Measurements from ENCODE around the gene GPR78. TPM values are rescaled to one million over a fixed set of nuclear protein-coding genes. Genes with fewer than 3 reads are reported as not detected.

GPR78 gene
- total and polyA plus RNA-seq, 2 of the 4 experiments (the other 2 are of a cell fraction): under 0.01 to 0.10 TPM

GRCh38 chr4:8597791-8598190 is 17.6 kb downstream of the GPR78 start:
- no peaks in the 10 kb centered on the region for H3K79me1 ChIP-seq (ENCODE audit: low read depth in 1 of 2, low read length in 2 of 2)
- no peak overlapping the region for H2BK20ac ChIP-seq (ENCODE audit: low read depth, low read length)
- H3K4me1 ChIP-seq (ENCODE audit: control insufficient read depth, insufficient read depth, low read length): peaks cover 6% of the 10 kb centered on the region; the same call in 1 of the 2 replicates
- ChIA-PET POLR2A (ENCODE audit: unreplicated experiment) (no interaction called here), CTCF (interaction anchor here (1.3 kb wide), 1 partner anchor 125 kb away, joined by 3 read pairs; no protein-coding TSS in a partner anchor)
- no peak overlapping the region for H3K56ac ChIP-seq (ENCODE audit: extremely low read depth, insufficient read depth, low read length)
- no TSS peak for BruUV-seq (replicated peaks)
- peaks cover 10% of the 10 kb centered on the region for H4K20me1 ChIP-seq (ENCODE audit: insufficient read depth, low read length)
- no peak overlapping the region for H3K4ac ChIP-seq (ENCODE audit: low read depth, low read length)
- in situ Hi-C loops (cut with MboI; ENCODE audit: low sequenced_read_pairs) (no loop called here), intact Hi-C loops (cut with micrococcal nuclease) (no loop called here), dilution Hi-C loops (cut with HindIII; ENCODE audit: low sequenced_read_pairs, unreplicated experiment) (no loop called here)
- no peak overlapping the region for H2AK9ac ChIP-seq (replicated peaks; ENCODE audit: low read depth, low read length, poor library complexity)
- H3K4me3 ChIP-seq (ENCODE audit: insufficient read depth, low read depth, low read length): no peak overlapping the region
- H3K9ac ChIP-seq (ENCODE audit: low read depth, low read length): no peak overlapping the region
- H3K27me3 ChIP-seq (ENCODE audit: control insufficient read depth, insufficient read depth, low read length): peaks cover 11% of the 10 kb centered on the region
- H3K9me1 ChIP-seq (ENCODE audit: insufficient read depth, low read length): no peaks in the 10 kb centered on the region
- TF ChIP-seq SMC3 (IDR thresholded peaks at IDR 0.05; ENCODE audit: low read depth, low read length): no peak
- no peak for TF ChIP-seq RFX5 (IDR thresholded peaks at IDR 0.05; ENCODE audit: low read depth, low read length)
- no peak for TF ChIP-seq BHLHE40 (IDR thresholded peaks at IDR 0.05; ENCODE audit: low read depth, low read length)
- no peak for TF ChIP-seq CTCF (conservative IDR thresholded peaks at IDR 0.05; ENCODE audit: low read depth, low read length)
- TF ChIP-seq RCOR1 (IDR thresholded peaks at IDR 0.05; ENCODE audit: insufficient replicate concordance, low read length): no peak
- no peak for TF ChIP-seq MAFK (IDR thresholded peaks at IDR 0.05; ENCODE audit: low read depth, low read length)
- TF ChIP-seq CHD1 (IDR thresholded peaks at IDR 0.05; ENCODE audit: low read depth, low read length): no peak
- no peak for TF ChIP-seq NFE2L2 (IDR thresholded peaks at IDR 0.05; ENCODE audit: low read depth, low read length)
- no peak overlapping the region for H2BK120ac ChIP-seq (ENCODE audit: low read depth, low read length)
- DNase-seq (no peak), ATAC-seq (ENCODE audit: low read depth) (no peak)
- no peaks in the 10 kb centered on the region for H3K9me3 ChIP-seq (ENCODE audit: control insufficient read depth, insufficient read depth, low read length)
- peaks cover 33% of the 10 kb centered on the region; the same call in 1 of the 2 replicates for H3K36me3 ChIP-seq (ENCODE audit: control insufficient read depth, insufficient read depth, low read length)
- H3K14ac ChIP-seq (replicated peaks; ENCODE audit: low read depth, low read length): no peak overlapping the region
- H2BK5ac ChIP-seq (ENCODE audit: low read depth, low read length, poor library complexity, severe bottlenecking): no peak overlapping the region
- H2AFZ ChIP-seq (replicated peaks; ENCODE audit: low read length, poor library complexity): no peak overlapping the region
- 93% methylated on average over 3 of the region's 15 CpGs; no CpG with 5 or more reads in 1 of the 2 experiments for WGBS, 2 experiments (ENCODE audit: extremely low coverage in 2 of 2, insufficient read length in 1 of 2)
- no peak overlapping the region for H3K4me2 ChIP-seq (ENCODE audit: low read depth, low read length)
- no peak overlapping the region for H4K91ac ChIP-seq (ENCODE audit: insufficient read depth, low read depth, low read length)
- no peak overlapping the region for H4K5ac ChIP-seq (ENCODE audit: low read depth, low read length)
- H2AK5ac ChIP-seq (ENCODE audit: low read depth, low read length): no peak overlapping the region
- no peak overlapping the region for H3K23ac ChIP-seq (ENCODE audit: low read depth, low read length)
- H3K18ac ChIP-seq (ENCODE audit: low read depth, low read length): no peak overlapping the region
- no peak overlapping the region for H4K8ac ChIP-seq (ENCODE audit: low read depth in 2 of 2, low read length in 2 of 2)
- no peak overlapping the region for H2BK15ac ChIP-seq (ENCODE audit: low read depth, low read length)
- no peak overlapping the region for H3K27ac ChIP-seq (ENCODE audit: insufficient read depth, low read length)

All from IMR-90 (cell line).